Neural cell (in vitro differentiated cells): ENCODE results near the gene POLN. TPM values are rescaled to one million over a fixed set of nuclear protein-coding genes. Genes with fewer than 3 reads are reported as not detected.

ENCODE experiments used
- H2AFZ ChIP-seq: fragments of 200-600, 300-800 bp; sonication (generic), shearing (Covaris generic); 2 replicates; pipeline ENCODE4 v1.6.0; 2014; ENCODE audit warnings: low read depth, mild to moderate bottlenecking, antibody characterized with exemption, low read length, moderate library complexity
- H3F3A ChIP-seq: fragments of 200-600 bp; shearing (Covaris generic); 2 replicates; pipeline ENCODE4 v1.6.1; 2016; ENCODE audit warnings: mild to moderate bottlenecking, moderate library complexity, mixed read lengths, antibody characterized with exemption, low read length; ENCODE audit not compliant: insufficient read depth, poor library complexity, severe bottlenecking
- H3K27ac ChIP-seq: fragments of 200-600, 300-800 bp; sonication (generic), shearing (Covaris generic); 2 replicates; pipeline ENCODE4 v1.5.1; 2014; ENCODE audit warnings: mild to moderate bottlenecking, low read length, moderate library complexity
- H3K27me3 ChIP-seq: fragments of 300-800, 200-600 bp; sonication (generic), shearing (Covaris generic); 2 replicates; pipeline ENCODE4 v1.6.0; 2014; ENCODE audit warnings: mild to moderate bottlenecking, low read depth, low read length, moderate library complexity; ENCODE audit not compliant: insufficient read depth
- H3K36me3 ChIP-seq: fragments of 300-800, 200-600 bp; sonication (generic), shearing (Covaris generic); 2 replicates; pipeline ENCODE4 v1.5.1; 2014; ENCODE audit warnings: mild to moderate bottlenecking, antibody characterized with exemption, low read length, moderate library complexity; ENCODE audit not compliant: insufficient read depth
- H3K4me2 ChIP-seq: fragments of 300-800, 200-600 bp; sonication (generic), shearing (Covaris generic); 2 replicates; pipeline ENCODE4 v1.6.0; 2014; ENCODE audit warnings: mild to moderate bottlenecking, low read length
- H3K4me3 ChIP-seq: fragments of 300-800, 200-600 bp; sonication (generic), shearing (Covaris generic); 2 replicates; pipeline ENCODE4 v1.5.1; 2014; ENCODE audit warnings: mild to moderate bottlenecking, low read length, moderate library complexity
- H3K79me2 ChIP-seq: fragments of 200-600 bp; shearing (Covaris generic); replicated peaks from 2 replicates; pipeline ENCODE4 v1.6.0; 2014; ENCODE audit warnings: mild to moderate bottlenecking, low read length, moderate library complexity; ENCODE audit not compliant: insufficient read depth
- H3K9ac ChIP-seq: fragments of 300-800, 200-600 bp; sonication (generic), shearing (Covaris generic); 2 replicates; pipeline ENCODE4 v1.6.1; 2016; ENCODE audit warnings: mild to moderate bottlenecking, low read length, mixed read lengths
- H3K9me2 ChIP-seq: fragments of 200-600 bp; shearing (Covaris generic); 2 replicates; pipeline ENCODE4 v1.6.1; 2016; ENCODE audit warnings: mild to moderate bottlenecking, low read length, mixed read lengths; ENCODE audit not compliant: insufficient read depth
- H3K9me3 ChIP-seq: fragments of 200-600, 300-800 bp; sonication (generic), shearing (Covaris generic); 2 replicates; pipeline ENCODE4 v1.6.1; 2016; ENCODE audit warnings: mild to moderate bottlenecking, mixed run types, low read length, moderate library complexity, mixed read lengths
- H4K20me1 ChIP-seq: fragments of 200-600 bp; shearing (Covaris generic); 2 replicates; pipeline ENCODE4 v1.6.1; 2016; ENCODE audit warnings: mild to moderate bottlenecking, mixed run types; ENCODE audit not compliant: insufficient read depth
- CTCF ChIP-seq: fragments of 450-650 bp; IDR thresholded peaks from 2 replicates; pipeline ENCODE4 v1.5.1; 2014; ENCODE audit warnings: antibody characterized with exemption, mild to moderate bottlenecking, moderate library complexity; ENCODE audit not compliant: poor library complexity, severe bottlenecking
- EP300 ChIP-seq: fragments of 450-650 bp; conservative IDR thresholded peaks from 2 replicates; pipeline ENCODE4 v1.6.1; 2014; ENCODE audit warnings: antibody characterized with exemption, mild to moderate bottlenecking, moderate library complexity; ENCODE audit not compliant: poor library complexity, severe bottlenecking
- EZH2 ChIP-seq: fragments of 200-600, 300-800 bp; shearing (Covaris generic), sonication (generic); IDR thresholded peaks from 2 replicates; pipeline ENCODE4 v1.6.1; 2014; ENCODE audit warnings: antibody characterized with exemption, low read length, borderline replicate concordance, mild to moderate bottlenecking; ENCODE audit not compliant: insufficient read depth, poor library complexity, severe bottlenecking
- MXI1 ChIP-seq: fragments of 450-650 bp; conservative IDR thresholded peaks from 2 replicates; pipeline ENCODE4 v1.6.1; 2014; ENCODE audit warnings: antibody characterized with exemption, mild to moderate bottlenecking; ENCODE audit not compliant: poor library complexity, severe bottlenecking
- POLR2AphosphoS5 ChIP-seq: IDR thresholded peaks from 2 replicates; pipeline ENCODE4 v1.6.1; 2012
- RAD21 ChIP-seq: fragments of 450-650 bp; conservative IDR thresholded peaks from 2 replicates; pipeline ENCODE4 v1.6.1; 2014; ENCODE audit warnings: antibody characterized with exemption, mild to moderate bottlenecking, moderate library complexity
- REST ChIP-seq: IDR thresholded peaks from 2 replicates; pipeline ENCODE4 v1.6.1; 2012; ENCODE audit warnings: borderline replicate concordance
- SMC3 ChIP-seq: fragments of 450-650 bp; conservative IDR thresholded peaks from 2 replicates; pipeline ENCODE4 v1.6.1; 2014; ENCODE audit warnings: antibody characterized with exemption, mild to moderate bottlenecking, moderate library complexity; ENCODE audit not compliant: poor library complexity
- TAF1 ChIP-seq: IDR thresholded peaks from 2 replicates; pipeline ENCODE4 v1.6.1; 2012; ENCODE audit warnings: low read depth
- polyA plus RNA-seq: library from polyadenylated mRNA; depleted of rRNA; stranded (reverse); fragments of >200 nt; gene quantifications from 2 replicates; pipeline ENCODE4 v1.2.3, GENCODE V29; 2014

POLN gene
- polyA plus RNA-seq, 1 donor from 2014 or later, result 1.1 TPM

- no peak overlapping the region for H3K4me2 ChIP-seq
- peaks cover 7% of the 10 kb centered on the region for H4K20me1 ChIP-seq
- H3K4me3 ChIP-seq, result no peak overlapping the region
- H2AFZ ChIP-seq, result no peak overlapping the region
- H3K9ac ChIP-seq, result no peak overlapping the region
- no peak for TF ChIP-seq RAD21
- TF ChIP-seq REST, result no peak
- no peak for TF ChIP-seq SMC3
- no peak for TF ChIP-seq POLR2AphosphoS5
- no peak for TF ChIP-seq EP300
- no peak for TF ChIP-seq MXI1
- TF ChIP-seq CTCF, result no peak
- no peak for TF ChIP-seq EZH2
- TF ChIP-seq TAF1, result no peak
- H3K36me3 ChIP-seq, result no peaks in the 10 kb centered on the region
- no peaks in the 10 kb centered on the region for H3K9me3 ChIP-seq
- no peaks in the 10 kb centered on the region for H3K27me3 ChIP-seq
- no peak overlapping the region for H3K27ac ChIP-seq
- H3K9me2 ChIP-seq, result no peaks in the 10 kb centered on the region
- no peaks in the 10 kb centered on the region for H3F3A ChIP-seq
- no peaks in the 10 kb centered on the region for H3K79me2 ChIP-seq
Measured at GRCh38 chr4:2063557-2064275, 178.2 kb downstream of the POLN start.

- Histone ChIP-seq H3F3A (no peaks in the 10 kb centered on the region), H2AFZ (no peak overlapping the region), H3K9me3 (no peaks in the 10 kb centered on the region), H3K9ac (no peak overlapping the region), H3K4me3 (no peak overlapping the region), H3K27ac (no peak overlapping the region), H4K20me1 (peaks cover 7% of the 10 kb centered on the region), H3K9me2 (no peaks in the 10 kb centered on the region), H3K79me2 (no peaks in the 10 kb centered on the region), H3K4me2 (no peak overlapping the region), H3K36me3 (no peaks in the 10 kb centered on the region), H3K27me3 (no peaks in the 10 kb centered on the region)
- TF ChIP-seq MXI1 (no peak), RAD21 (no peak), EZH2 (no peak), POLR2AphosphoS5 (no peak), TAF1 (no peak), SMC3 (no peak), EP300 (no peak), CTCF (no peak), REST (no peak)
Measured at GRCh38 chr4:2062808-2063524, 179.0 kb downstream of the POLN start.
